Measurements from ENCODE around the gene DENND4A. TPM values are rescaled to one million over a fixed set of nuclear protein-coding genes. Genes with fewer than 3 reads are reported as not detected.
A peak's percentile ranks its signal among the peaks of the same experiment; 100 is the strongest.

DENND4A gene
- total and polyA plus RNA-seq, 11 donors = 2.7 to 26.6 (median 15.1) TPM

DNA sequence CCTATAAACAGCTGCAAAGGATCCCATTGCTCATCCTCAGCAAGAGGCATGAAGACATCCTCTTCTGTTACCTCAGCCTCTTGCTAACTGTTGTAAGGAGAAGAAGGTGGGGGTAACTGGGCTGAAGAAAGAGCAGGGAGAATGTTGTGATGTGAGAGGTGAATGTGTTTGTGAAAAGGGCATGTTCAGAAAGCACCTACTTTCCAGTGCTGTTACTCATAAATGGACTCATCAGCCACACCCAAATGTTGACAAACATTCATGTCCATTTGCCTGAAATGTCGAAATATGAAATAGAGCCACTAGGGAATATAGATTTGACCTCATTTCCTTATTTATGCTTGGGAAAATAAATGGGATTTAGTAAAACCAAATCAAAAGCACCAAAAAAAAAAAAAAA, 157.7 kb downstream of the DENND4A start:
- Histone ChIP-seq H3K9me3 (no peaks in the 10 kb centered on the region), H3K27ac (no peak overlapping the region), H3K4me1 (peaks cover 0 to 14% (median 0%) of the 10 kb centered on the region in 12 donors), H3K27me3 (no peaks in the 10 kb centered on the region), H3K36me3 (no peaks in the 10 kb centered on the region), H3K4me3 (no peak overlapping the region)
- no peak for ATAC-seq
- intact Hi-C loops (cut with DNase I) = loop anchor here in 6 of 10 donors (10.0 kb wide), 3 partner anchors 190 to 650 kb away; no protein-coding TSS in a partner anchor
- DNase-seq = no peak
- no peak for TF ChIP-seq POLR2A (IDR thresholded peaks at IDR 0.05)
- TF ChIP-seq, protein P1, sequence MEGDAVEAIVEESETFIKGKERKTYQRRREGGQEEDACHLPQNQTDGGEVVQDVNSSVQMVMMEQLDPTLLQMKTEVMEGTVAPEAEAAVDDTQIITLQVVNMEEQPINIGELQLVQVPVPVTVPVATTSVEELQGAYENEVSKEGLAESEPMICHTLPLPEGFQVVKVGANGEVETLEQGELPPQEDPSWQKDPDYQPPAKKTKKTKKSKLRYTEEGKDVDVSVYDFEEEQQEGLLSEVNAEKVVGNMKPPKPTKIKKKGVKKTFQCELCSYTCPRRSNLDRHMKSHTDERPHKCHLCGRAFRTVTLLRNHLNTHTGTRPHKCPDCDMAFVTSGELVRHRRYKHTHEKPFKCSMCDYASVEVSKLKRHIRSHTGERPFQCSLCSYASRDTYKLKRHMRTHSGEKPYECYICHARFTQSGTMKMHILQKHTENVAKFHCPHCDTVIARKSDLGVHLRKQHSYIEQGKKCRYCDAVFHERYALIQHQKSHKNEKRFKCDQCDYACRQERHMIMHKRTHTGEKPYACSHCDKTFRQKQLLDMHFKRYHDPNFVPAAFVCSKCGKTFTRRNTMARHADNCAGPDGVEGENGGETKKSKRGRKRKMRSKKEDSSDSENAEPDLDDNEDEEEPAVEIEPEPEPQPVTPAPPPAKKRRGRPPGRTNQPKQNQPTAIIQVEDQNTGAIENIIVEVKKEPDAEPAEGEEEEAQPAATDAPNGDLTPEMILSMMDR (IDR thresholded peaks at IDR 0.05) = no peak
- 75 to 81% (median 77%) methylated on average over 1 of the region's 1 CpG for WGBS, 4 donors

DNA sequence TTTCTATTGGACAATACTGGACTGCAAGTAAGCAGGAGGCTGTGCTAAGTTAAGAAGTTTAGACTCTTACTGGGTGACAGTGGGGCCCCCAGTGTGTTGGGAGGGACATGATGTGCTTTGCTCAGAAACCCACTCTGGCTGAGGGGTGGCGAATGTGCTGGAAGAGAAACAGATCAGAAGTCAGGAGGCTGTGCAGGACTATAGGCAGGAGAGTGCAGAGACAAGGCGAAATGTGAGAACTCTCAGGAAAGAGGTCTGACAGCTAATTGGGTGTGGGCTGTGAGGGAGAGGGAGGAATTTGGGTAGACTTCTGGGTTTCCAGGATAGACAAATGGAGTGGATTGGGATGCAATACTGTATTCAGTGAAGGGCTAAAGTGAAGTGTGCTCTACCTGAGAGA, 158.3 kb downstream of the DENND4A start:
- intact Hi-C loops (cut with DNase I) = loop anchor here in 6 of 10 donors (10.0 kb wide), 3 partner anchors 191 to 651 kb away; no protein-coding TSS in a partner anchor
- H3K27me3 ChIP-seq = no peaks in the 10 kb centered on the region
- TF ChIP-seq, protein P1 (IDR thresholded peaks at IDR 0.05) = no peak
- no peak for TF ChIP-seq POLR2A (IDR thresholded peaks at IDR 0.05)
- no peak for ATAC-seq
- peaks cover 0 to 10% (median 0%) of the 10 kb centered on the region in 12 donors for H3K4me1 ChIP-seq
- H3K36me3 ChIP-seq = no peaks in the 10 kb centered on the region
- H3K4me3 ChIP-seq = no peak overlapping the region
- no peak for DNase-seq
- no peak overlapping the region for H3K27ac ChIP-seq
- 76 to 91% (median 85%) methylated on average over 2 of the region's 2 CpGs for WGBS, 4 donors
- no peaks in the 10 kb centered on the region for H3K9me3 ChIP-seq

DNA sequence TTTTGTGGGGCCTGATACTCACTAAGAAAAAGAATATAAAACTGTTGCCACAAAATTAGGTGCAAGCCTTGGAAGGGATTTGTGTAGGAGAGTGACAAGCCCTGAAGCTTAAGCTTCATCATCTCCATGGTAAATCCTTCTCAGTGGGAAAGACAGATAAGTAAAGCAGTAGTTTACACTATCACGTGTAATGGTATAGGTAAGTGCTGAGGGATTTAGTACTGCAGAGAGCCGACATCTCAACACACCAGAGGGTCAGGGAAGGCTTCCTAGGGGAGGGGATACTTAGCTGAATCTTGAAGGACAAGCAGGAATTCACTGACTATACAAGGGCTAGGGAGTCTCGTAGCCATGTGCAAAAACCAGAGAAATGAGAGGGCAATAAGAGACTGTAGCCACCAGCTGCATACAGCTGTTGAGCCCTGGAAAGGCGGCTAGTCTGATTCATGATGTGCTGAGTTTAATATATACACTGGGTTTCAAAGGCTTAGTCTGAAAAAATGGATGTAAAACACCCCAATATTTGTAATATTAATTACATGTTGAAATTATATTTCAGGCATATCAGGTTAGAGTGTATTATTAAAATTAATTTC, 159.2 kb downstream of the DENND4A start:
- H3K27ac ChIP-seq = no peak overlapping the region
- 61 to 76% (median 69%) methylated on average over 4 of the region's 4 CpGs for WGBS, 4 donors
- no peaks in the 10 kb centered on the region for H3K36me3 ChIP-seq
- no peaks in the 10 kb centered on the region for H3K27me3 ChIP-seq
- ATAC-seq (peak in 1 of 4 donors; percentile 83), DNase-seq (peak in 1 of 5 donors; percentile 39)
- peaks cover 0 to 4% (median 0%) of the 10 kb centered on the region in 12 donors for H3K4me1 ChIP-seq
- TF ChIP-seq POLR2A (IDR thresholded peaks at IDR 0.05) = no peak
- TF ChIP-seq, protein P1 (IDR thresholded peaks at IDR 0.05) = no peak
- no peak overlapping the region for H3K4me3 ChIP-seq
- intact Hi-C loops (cut with DNase I) = loop anchor here in 6 of 10 donors (10.0 kb wide), 3 partner anchors 192 to 652 kb away; no protein-coding TSS in a partner anchor
- H3K9me3 ChIP-seq = no peaks in the 10 kb centered on the region

DNA sequence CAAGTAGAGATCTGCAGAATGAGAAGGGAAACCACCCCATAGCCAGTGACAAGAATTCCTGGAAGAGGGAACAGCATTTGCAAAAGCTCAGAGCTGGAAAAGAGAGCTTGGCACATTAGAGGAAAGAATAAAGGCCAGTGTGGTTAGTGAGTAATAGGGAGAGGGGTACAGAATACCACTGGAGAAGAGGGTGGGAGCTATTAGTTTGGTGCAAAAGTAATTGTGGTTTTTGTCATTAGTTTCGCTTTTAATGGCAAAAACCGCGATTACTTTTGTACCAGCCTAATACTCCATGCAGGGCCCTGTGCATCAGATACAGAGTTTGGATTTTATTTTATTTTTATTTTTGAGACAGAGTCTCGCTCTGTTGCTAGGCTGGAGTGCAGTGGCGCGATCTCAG, 160.6 kb downstream of the DENND4A start:
- WGBS, 4 donors = 93 to 98% (median 96%) methylated on average over 6 of the region's 6 CpGs
- Histone ChIP-seq H3K36me3 (peaks cover 0 to 4% (median 0%) of the 10 kb centered on the region in 9 donors), H3K27ac (no peak overlapping the region), H3K27me3 (no peaks in the 10 kb centered on the region), H3K9me3 (no peaks in the 10 kb centered on the region), H3K4me3 (no peak overlapping the region), H3K4me1 (peaks cover 0 to 4% (median 0%) of the 10 kb centered on the region in 12 donors)
- DNase-seq (no peak), ATAC-seq (no peak)
- TF ChIP-seq, protein P1 (IDR thresholded peaks at IDR 0.05) = no peak
- TF ChIP-seq POLR2A (IDR thresholded peaks at IDR 0.05) = no peak
- intact Hi-C loops (cut with DNase I) = loop anchor here in 6 of 10 donors (10.0 kb wide), 3 partner anchors 193 to 653 kb away; no protein-coding TSS in a partner anchor
